ENCODE results near the gene COX4I1.

The COX4I1 gene

DNA sequence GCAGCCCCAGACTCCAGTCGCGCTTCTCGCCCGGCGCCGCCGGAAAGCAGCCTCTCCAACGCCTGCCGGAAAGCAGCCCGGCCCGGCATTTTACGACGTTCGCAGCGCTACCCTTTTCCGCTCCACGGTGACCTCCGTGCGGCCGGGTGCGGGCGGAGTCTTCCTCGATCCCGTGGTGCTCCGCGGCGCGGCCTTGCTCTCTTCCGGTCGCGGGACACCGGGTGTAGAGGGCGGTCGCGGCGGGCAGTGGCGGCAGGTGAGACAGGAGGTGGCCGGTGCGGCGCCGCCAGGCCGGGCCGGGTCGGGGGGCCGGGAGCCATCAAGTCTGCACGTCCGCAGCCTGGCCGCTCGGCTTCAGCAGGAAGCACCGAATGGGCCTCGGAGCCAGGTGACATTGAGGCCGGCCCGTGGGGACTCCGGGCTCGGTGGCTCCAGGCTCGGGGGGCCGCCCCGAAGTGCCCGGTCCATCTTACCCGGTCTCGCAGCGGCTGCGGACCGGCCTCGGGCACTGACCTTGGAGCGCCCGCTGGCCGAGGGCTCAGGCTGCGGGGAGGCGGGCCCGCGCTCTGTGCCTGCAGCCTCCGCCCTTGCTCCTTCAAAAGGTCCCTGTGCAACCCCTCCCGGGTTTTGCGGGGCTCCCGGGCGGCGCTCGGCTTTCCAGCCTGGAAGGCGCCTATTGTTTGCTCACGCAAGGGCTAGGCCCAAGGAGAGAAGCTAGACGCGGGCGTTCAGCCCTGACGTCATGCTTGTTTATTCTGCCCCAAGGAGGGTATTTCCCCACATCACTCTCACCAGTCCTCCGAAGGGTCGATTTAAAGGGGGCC is at the start of gene COX4I1, which contains the start of gene EMC8:
Gene COX4I1 (plus strand): TSS at position 199 of the 824 bp plus-strand sequence. CDS start 1,511 bp downstream, outside the sequence.
Gene EMC8 (minus strand): TSS at position 48 of the 824 bp plus-strand sequence. CDS start 249 bp downstream, outside the sequence.
- peak within 1 kb of the TSS; percentile 99 for H3K4me3 ChIP-seq (ENCODE audit: low read length)
- H3K36me3 ChIP-seq (ENCODE audit: insufficient read depth, low read length) = peaks cover 55% of the 10 kb centered on the region
- H3K27me3 ChIP-seq (ENCODE audit: insufficient read depth, low read length) = no peaks in the 10 kb centered on the region
- H3K9me3 ChIP-seq (ENCODE audit: low read length) = no peaks in the 10 kb centered on the region
- H3K4me1 ChIP-seq (ENCODE audit: insufficient read depth, low read length) = peaks cover 20% of the 10 kb centered on the region
- H2AFZ ChIP-seq (ENCODE audit: low read depth, low read length) = peak within 1 kb of the TSS; percentile 67

- peaks cover 15% of the 10 kb centered on the region for H3K4me1 ChIP-seq (ENCODE audit: insufficient read depth, low read length)
- H3K9me3 ChIP-seq (ENCODE audit: low read length) = no peaks in the 10 kb centered on the region
- H2AFZ ChIP-seq (ENCODE audit: low read depth, low read length) = no peak overlapping the region
- no peaks in the 10 kb centered on the region for H3K36me3 ChIP-seq (ENCODE audit: insufficient read depth, low read length)
- H3K4me3 ChIP-seq (ENCODE audit: low read length) = peak overlapping the region; percentile 48
- peaks cover 37% of the 10 kb centered on the region for H3K27me3 ChIP-seq (ENCODE audit: insufficient read depth, low read length)
These were observed 49.7 kb upstream of the COX4I1 start for GRCh38 chr16:85749771-85750145.

GRCh38 chr16:85750146-85750826 is 49.2 kb upstream of the COX4I1 start:
- Histone ChIP-seq H3K36me3 (ENCODE audit: insufficient read depth, low read length) (no peaks in the 10 kb centered on the region), H3K4me3 (ENCODE audit: low read length) (peak overlapping the region; percentile 48), H2AFZ (ENCODE audit: low read depth, low read length) (peak overlapping the region; percentile 86), H3K27me3 (ENCODE audit: insufficient read depth, low read length) (peaks cover 37% of the 10 kb centered on the region), H3K4me1 (ENCODE audit: insufficient read depth, low read length) (peaks cover 15% of the 10 kb centered on the region), H3K9me3 (ENCODE audit: low read length) (no peaks in the 10 kb centered on the region)

DNA sequence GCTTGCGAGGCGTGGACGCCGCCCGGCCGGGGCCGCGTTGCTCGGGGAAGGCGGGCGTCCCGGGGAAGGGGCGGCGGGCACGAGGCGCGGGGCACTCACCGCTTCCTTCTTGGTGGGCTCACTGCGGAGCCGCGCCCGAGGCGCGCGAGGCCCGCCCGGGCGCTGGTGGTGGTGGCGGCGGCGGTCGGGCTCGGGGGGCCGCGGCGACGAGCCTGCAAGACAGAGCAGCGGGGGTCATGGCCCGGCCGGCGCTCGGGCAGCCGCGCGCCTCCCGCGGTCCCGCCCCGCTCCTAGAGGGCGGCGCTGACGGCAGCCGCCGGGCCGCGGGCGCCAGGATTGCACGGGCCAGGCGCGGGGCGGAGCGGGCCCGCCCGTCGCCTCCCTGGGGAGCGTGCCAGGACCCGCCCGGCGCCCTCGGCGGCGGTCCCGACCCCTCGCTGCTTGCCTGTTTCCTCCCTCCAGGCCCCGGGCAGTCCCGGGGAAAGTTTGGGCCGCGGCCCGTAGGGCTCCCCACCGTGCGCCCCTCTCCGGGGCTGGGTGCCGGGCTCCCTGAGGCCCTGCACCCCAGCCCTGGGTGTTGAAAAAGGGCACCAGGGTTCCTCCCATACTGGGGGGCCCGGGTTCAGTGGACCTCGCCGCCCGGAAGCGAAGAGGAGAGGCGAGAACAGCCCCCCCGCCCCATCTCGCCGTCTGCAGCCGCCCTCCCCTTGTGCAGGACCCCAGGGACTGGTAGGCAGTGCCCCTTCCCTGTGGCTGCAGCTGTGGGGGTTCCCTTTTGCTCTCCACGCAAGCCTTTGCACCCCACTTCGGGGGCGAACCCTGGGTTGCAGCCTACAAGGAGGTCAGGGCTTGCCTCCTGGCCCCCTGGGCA is 48.4 kb upstream of the COX4I1 start, which contains the start of gene C16orf74:
Gene C16orf74 (minus strand): TSS at position 270 of the 871 bp plus-strand sequence. CDS start 15,879 bp downstream, outside the sequence.
- Histone ChIP-seq H3K27me3 (ENCODE audit: insufficient read depth, low read length) (peaks cover 37% of the 10 kb centered on the region), H3K4me3 (ENCODE audit: low read length) (peak within 1 kb of the TSS; percentile 48), H3K9me3 (ENCODE audit: low read length) (no peaks in the 10 kb centered on the region), H2AFZ (ENCODE audit: low read depth, low read length) (peak within 1 kb of the TSS; percentile 86), H3K4me1 (ENCODE audit: insufficient read depth, low read length) (peaks cover 15% of the 10 kb centered on the region), H3K36me3 (ENCODE audit: insufficient read depth, low read length) (no peaks in the 10 kb centered on the region)

DNA sequence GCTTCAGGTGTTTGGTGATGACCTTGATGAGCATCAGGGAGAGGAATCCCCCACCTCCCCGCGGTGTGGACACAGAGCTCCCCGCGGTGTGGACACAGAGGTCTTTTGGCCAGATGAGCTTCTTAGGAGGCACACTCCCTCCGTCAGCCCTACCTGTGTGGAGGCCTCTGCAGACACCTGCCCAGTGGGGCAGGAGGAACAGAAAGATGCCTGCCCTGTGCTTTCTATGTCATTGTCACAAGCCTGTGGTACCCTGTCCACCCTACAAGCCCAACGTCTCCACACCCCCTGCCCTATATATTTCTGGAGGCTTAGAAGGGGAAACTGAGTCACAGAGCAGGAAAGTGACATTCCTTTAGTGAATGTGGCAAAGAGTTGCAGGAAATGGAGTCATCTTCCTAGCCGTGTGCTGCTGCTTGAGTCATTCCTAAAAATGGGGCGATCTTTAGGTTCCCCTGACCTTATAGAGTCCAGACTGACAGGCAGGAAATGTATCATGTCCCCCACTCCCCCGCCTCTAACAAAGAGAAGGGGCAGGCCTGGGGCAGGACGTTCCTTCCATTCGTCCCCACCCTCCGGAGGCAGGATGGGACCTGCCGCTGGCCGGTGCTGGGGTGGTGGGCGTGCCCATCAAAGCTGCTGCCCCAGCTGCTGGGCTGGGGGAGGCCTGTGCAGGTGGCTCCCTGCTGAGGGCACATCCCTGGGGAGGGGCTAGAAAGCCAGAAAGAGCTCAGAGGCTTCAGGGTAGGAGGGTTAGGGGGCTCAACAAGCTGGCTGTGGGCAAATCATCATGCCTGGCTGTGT is 47.6 kb upstream of the COX4I1 start:
- H3K27me3 ChIP-seq (ENCODE audit: insufficient read depth, low read length) = peaks cover 39% of the 10 kb centered on the region
- no peaks in the 10 kb centered on the region for H3K36me3 ChIP-seq (ENCODE audit: insufficient read depth, low read length)
- H3K9me3 ChIP-seq (ENCODE audit: low read length) = no peaks in the 10 kb centered on the region
- H3K4me1 ChIP-seq (ENCODE audit: insufficient read depth, low read length) = peaks cover 15% of the 10 kb centered on the region
- H2AFZ ChIP-seq (ENCODE audit: low read depth, low read length) = no peak overlapping the region
- no peak overlapping the region for H3K4me3 ChIP-seq (ENCODE audit: low read length)

DNA sequence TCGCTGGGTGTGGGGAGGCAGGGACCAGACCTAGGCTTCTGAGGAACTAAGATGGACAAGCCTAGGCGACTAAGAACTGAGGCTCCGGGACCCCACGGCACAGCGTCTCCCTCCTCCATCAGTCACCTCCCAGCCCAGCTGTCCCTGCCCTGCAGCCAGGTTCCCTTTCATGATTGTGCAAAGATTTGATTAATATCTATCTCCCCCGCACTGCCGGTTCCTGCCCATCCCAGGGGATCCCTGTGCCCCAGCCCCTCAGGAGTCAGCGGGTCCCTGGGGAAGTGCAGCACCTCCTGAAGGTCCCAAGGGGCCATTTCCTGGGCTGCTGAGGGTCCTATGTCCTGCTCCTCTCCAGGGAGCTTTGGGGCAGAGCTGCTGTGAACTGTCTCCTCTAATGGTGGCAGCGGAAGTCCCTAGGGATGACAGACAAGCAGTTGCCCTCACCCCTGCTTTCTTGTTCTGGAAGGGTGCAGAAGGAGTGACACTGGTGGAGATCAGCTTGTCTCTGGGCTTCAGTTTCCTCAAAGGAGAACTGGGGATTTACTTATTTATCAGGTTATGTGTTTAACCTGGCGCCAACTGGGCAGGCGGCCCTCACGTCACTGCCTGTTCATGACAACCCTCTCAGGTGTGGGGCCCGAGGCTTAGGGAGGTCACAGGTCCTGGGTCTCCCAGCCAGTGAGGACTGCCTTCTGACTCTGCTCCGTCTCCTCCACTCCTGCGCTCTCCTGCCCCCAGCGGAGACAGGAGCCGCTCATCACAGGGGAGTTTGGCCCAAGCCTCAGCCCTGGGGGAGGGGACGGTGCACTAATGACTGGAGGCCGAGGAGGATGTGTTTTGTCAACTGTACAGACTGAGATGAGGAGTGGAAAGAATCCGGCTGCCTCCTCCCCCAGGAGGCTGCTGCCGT is 46.7 kb upstream of the COX4I1 start:
- Histone ChIP-seq H3K4me3 (ENCODE audit: low read length) (no peak overlapping the region), H2AFZ (ENCODE audit: low read depth, low read length) (no peak overlapping the region), H3K9me3 (ENCODE audit: low read length) (no peaks in the 10 kb centered on the region), H3K36me3 (ENCODE audit: insufficient read depth, low read length) (no peaks in the 10 kb centered on the region), H3K27me3 (ENCODE audit: insufficient read depth, low read length) (peaks cover 39% of the 10 kb centered on the region), H3K4me1 (ENCODE audit: insufficient read depth, low read length) (peaks cover 15% of the 10 kb centered on the region)

GRCh38 chr16:85753559-85753958 is 45.9 kb upstream of the COX4I1 start:
- Histone ChIP-seq H3K9me3 (ENCODE audit: low read length) (no peaks in the 10 kb centered on the region), H3K27me3 (ENCODE audit: insufficient read depth, low read length) (peaks cover 39% of the 10 kb centered on the region), H2AFZ (ENCODE audit: low read depth, low read length) (no peak overlapping the region), H3K36me3 (ENCODE audit: insufficient read depth, low read length) (no peaks in the 10 kb centered on the region), H3K4me1 (ENCODE audit: insufficient read depth, low read length) (peaks cover 15% of the 10 kb centered on the region), H3K4me3 (ENCODE audit: low read length) (no peak overlapping the region)

DNA sequence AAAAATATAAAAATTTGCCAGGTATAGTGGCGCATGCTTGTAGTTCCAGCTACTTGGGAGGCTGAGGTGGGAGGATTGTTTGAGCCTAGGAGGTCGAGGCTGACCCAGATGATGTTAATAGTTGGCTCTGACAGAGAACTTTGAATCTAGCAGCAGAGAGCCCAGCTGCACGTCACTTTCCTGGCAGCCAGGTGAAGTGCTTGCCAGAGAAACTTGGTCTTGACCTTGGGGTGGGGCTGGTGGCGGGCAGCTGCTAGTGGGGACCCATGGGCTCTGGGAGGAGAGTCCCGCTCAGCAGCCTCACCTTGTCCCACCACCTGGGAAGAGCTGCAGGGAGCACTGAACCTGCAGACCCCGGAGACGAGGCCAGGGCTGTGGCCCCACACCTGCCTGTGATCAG is 45.5 kb upstream of the COX4I1 start:
- Histone ChIP-seq H2AFZ (ENCODE audit: low read depth, low read length) (no peak overlapping the region), H3K36me3 (ENCODE audit: insufficient read depth, low read length) (no peaks in the 10 kb centered on the region), H3K4me1 (ENCODE audit: insufficient read depth, low read length) (peaks cover 15% of the 10 kb centered on the region), H3K4me3 (ENCODE audit: low read length) (no peak overlapping the region), H3K27me3 (ENCODE audit: insufficient read depth, low read length) (peaks cover 39% of the 10 kb centered on the region), H3K9me3 (ENCODE audit: low read length) (no peaks in the 10 kb centered on the region)

- Histone ChIP-seq H3K4me1 (ENCODE audit: insufficient read depth, low read length) (peaks cover 15% of the 10 kb centered on the region), H2AFZ (ENCODE audit: low read depth, low read length) (no peak overlapping the region), H3K4me3 (ENCODE audit: low read length) (no peak overlapping the region), H3K36me3 (ENCODE audit: insufficient read depth, low read length) (no peaks in the 10 kb centered on the region), H3K9me3 (ENCODE audit: low read length) (no peaks in the 10 kb centered on the region), H3K27me3 (ENCODE audit: insufficient read depth, low read length) (peaks cover 39% of the 10 kb centered on the region)
These were observed 45.1 kb upstream of the COX4I1 start for GRCh38 chr16:85754413-85754812.

GRCh38 chr16:85755929-85756768 is 43.3 kb upstream of the COX4I1 start:
- no peaks in the 10 kb centered on the region for H3K36me3 ChIP-seq (ENCODE audit: insufficient read depth, low read length)
- peaks cover 34% of the 10 kb centered on the region for H3K27me3 ChIP-seq (ENCODE audit: insufficient read depth, low read length)
- no peak overlapping the region for H2AFZ ChIP-seq (ENCODE audit: low read depth, low read length)

GRCh38 chr16:85757341-85757822 is 42.1 kb upstream of the COX4I1 start:
- no peaks in the 10 kb centered on the region for H3K9me3 ChIP-seq (ENCODE audit: low read length)
- H3K36me3 ChIP-seq (ENCODE audit: insufficient read depth, low read length) = no peaks in the 10 kb centered on the region
- H3K4me3 ChIP-seq (ENCODE audit: low read length) = no peak overlapping the region
- peaks cover 5% of the 10 kb centered on the region for H3K4me1 ChIP-seq (ENCODE audit: insufficient read depth, low read length)
- peaks cover 24% of the 10 kb centered on the region for H3K27me3 ChIP-seq (ENCODE audit: insufficient read depth, low read length)
- H2AFZ ChIP-seq (ENCODE audit: low read depth, low read length) = no peak overlapping the region

More at GRCh38 chr16:85755929-85756768, 43.3 kb upstream of the COX4I1 start:
- no peak overlapping the region for H3K4me3 ChIP-seq (ENCODE audit: low read length)
- H3K9me3 ChIP-seq (ENCODE audit: low read length) = no peaks in the 10 kb centered on the region
- peaks cover 5% of the 10 kb centered on the region for H3K4me1 ChIP-seq (ENCODE audit: insufficient read depth, low read length)

Measured in neuron (in vitro differentiated cells).